Heart right ventricle (tissue), 16 donors: ENCODE measurements around the gene KRT33B. TPM values are rescaled to one million over a fixed set of nuclear protein-coding genes. Genes with fewer than 3 reads are reported as not detected.

ENCODE experiments used
- ATAC-seq, 8 donors: fragments of 200-7000 bp; cut with Tn5 transposase; one replicate each; pipeline ENCODE4 v1.9.1; 2020; ENCODE audit warnings: mild to moderate bottlenecking in 8 of 8, moderate library complexity in 8 of 8, moderate number of reproducible peaks in 1 of 8
- DNase-seq, 2 donors: peaks; one replicate each; pipeline ENCODE4 v3.0.0-alpha.2; 2020
- H3K27ac ChIP-seq, 10 donors: fragments of 200-600 bp; sonication (generic) in 2 of 10; one replicate each; pipeline versions ENCODE4 v1.5.0 to v1.8.0; 2020 to 2022; ENCODE audit warnings: mild to moderate bottlenecking in 3 of 10
- H3K27me3 ChIP-seq, 7 donors: fragments of 200-600 bp; one replicate each; pipeline ENCODE4 v1.8.0; 2021 to 2022; ENCODE audit warnings: mild to moderate bottlenecking in 2 of 7
- H3K36me3 ChIP-seq, 9 donors: fragments of 200-600 bp; sonication (generic) in 1 of 9; one replicate each; pipeline versions ENCODE4 v1.5.0 to v1.8.0; 2020 to 2022; ENCODE audit warnings: mild to moderate bottlenecking in 2 of 9
- H3K4me1 ChIP-seq, 9 donors: fragments of 200-600 bp; sonication (generic) in 1 of 9; one replicate each; pipeline versions ENCODE4 v1.5.0 to v1.8.0; 2020 to 2022; ENCODE audit warnings: mild to moderate bottlenecking in 4 of 9
- H3K4me3 ChIP-seq, 10 donors: fragments of 200-600 bp; sonication (generic) in 2 of 10; one replicate each; pipeline versions ENCODE4 v1.5.0 to v1.8.0; 2020 to 2022; ENCODE audit warnings: mild to moderate bottlenecking in 7 of 10, moderate library complexity in 2 of 10
- H3K9me3 ChIP-seq, 11 donors: fragments of 200-600 bp in 10 of 11; sonication (generic) in 2 of 11; one replicate each; pipeline versions ENCODE4 v1.5.0 to v1.8.0; 2013 to 2022; ENCODE audit warnings: mild to moderate bottlenecking in 2 of 11, control low read depth in 1 of 11, moderate library complexity in 1 of 11
- WGBS, 2 donors: extraction: QIAGEN DNeasy Blood & Tissue Kit; methylation state at CpG; one replicate each; pipeline ENCODE4 v1.1.7; 2013; ENCODE audit warnings: inconsistent platforms in 1 of 2; 5-methylcytosine and 5-hydroxymethylcytosine counted together
- intact Hi-C, 10 donors: fragments of 100-400 bp; cut with DNase I; formaldehyde crosslinking; loops; one replicate each; pipeline versions ENCODE4 v1.11.1 to v1.14.2; 2022
- polyA plus RNA-seq, 2 donors: library from polyadenylated mRNA; stranded (reverse); fragments of 200-250 nt; gene quantifications; one replicate each; pipeline ENCODE4 v1.2.3, GENCODE V29; 2013
- total RNA-seq, 10 donors: library from RNA; stranded (reverse); fragmentation: NEBNext Ultra II Directional in 3 of 10; extraction: Animal tissue kit (Norgen Biotek cat#: 25700) in 3 of 10; gene quantifications; one replicate each; pipeline versions ENCODE4 v1.2.1 to v1.2.4, GENCODE V29; 2021 to 2023
- TF ChIP-seq, protein P1 (sequence below), 9 donors: fragments of 200-600 bp; sonication (generic) in 2 of 9; IDR thresholded peaks; one replicate each; pipeline versions ENCODE4 v1.5.0 to v1.8.0; 2021 to 2022; ENCODE audit warnings: antibody characterized with exemption in 9 of 9, mild to moderate bottlenecking in 5 of 9, moderate library complexity in 1 of 9
- donor health status: Arrhythmogenic right ventricular cardiomyopathy.
- donor health status: ischemic (EF 13 %, LVEDD 7.1; RV severe dilation, severe dysfunction).
- donor health status: healthy with polysubstance abuse.
- donor health status: DM: no; HTN: yes; CAD: no.
- donor health status: DM: no; HTN: no; CAD: no.
- donor health status: ischemic (EF 25% LVEDD 6.9; RV normal size, moderate dysfunction).
- donor health status: ischemic (EF 25% LVEDD 5.7; RV mildly dilated, moderate dysfunction).
- donor health status: healthy.
- donor health status: DM: yes; HTN: yes; CAD: no.
- donor health status: Ischemic cardiomyopathy.
- donor health status: ischemic (EF 35%, LVEDD 5.7; RV mildly dilated, moderate dysfunction).
- donor health status: nonischemic (EF 11% LVEDD 7.7; RV severe dilation, severe dysfunction).
- donor health status: DM: yes; HTN: yes; CAD: no.
- donor health status: PGD.
- donor health status: ischemic (EF 29% LVEDD 5.4; RV normal size, mild dysfunction).
- donor health status: nonischemic (EF 23%, LVEDD 6.1; RV moderate dilation, normal function).

KRT33B gene
- total and polyA plus RNA-seq, 12 donors = not detected

GRCh38 chr17:41416479-41416878 lies 46.9 kb upstream of the KRT33B start:
- no peak overlapping the region for H3K4me3 ChIP-seq
- intact Hi-C loops = loop anchor here in 1 of 10 donors (10.0 kb wide), 1 partner anchor 78 kb away; no protein-coding TSS in a partner anchor
- DNase-seq = no peak
- peaks cover 0 to 22% (median 7%) of the 10 kb centered on the region in 9 donors for H3K4me1 ChIP-seq
- 76 to 77% methylated on average over 5 of the region's 5 CpGs for WGBS, 2 donors
- H3K9me3 ChIP-seq = no peaks in the 10 kb centered on the region
- TF ChIP-seq, protein P1, sequence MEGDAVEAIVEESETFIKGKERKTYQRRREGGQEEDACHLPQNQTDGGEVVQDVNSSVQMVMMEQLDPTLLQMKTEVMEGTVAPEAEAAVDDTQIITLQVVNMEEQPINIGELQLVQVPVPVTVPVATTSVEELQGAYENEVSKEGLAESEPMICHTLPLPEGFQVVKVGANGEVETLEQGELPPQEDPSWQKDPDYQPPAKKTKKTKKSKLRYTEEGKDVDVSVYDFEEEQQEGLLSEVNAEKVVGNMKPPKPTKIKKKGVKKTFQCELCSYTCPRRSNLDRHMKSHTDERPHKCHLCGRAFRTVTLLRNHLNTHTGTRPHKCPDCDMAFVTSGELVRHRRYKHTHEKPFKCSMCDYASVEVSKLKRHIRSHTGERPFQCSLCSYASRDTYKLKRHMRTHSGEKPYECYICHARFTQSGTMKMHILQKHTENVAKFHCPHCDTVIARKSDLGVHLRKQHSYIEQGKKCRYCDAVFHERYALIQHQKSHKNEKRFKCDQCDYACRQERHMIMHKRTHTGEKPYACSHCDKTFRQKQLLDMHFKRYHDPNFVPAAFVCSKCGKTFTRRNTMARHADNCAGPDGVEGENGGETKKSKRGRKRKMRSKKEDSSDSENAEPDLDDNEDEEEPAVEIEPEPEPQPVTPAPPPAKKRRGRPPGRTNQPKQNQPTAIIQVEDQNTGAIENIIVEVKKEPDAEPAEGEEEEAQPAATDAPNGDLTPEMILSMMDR (IDR thresholded peaks at IDR 0.05) = no peak
- H3K27ac ChIP-seq = peak overlapping the region in 1 of 10 donors; percentile 9
- peaks cover 0 to 5% (median 0%) of the 10 kb centered on the region in 7 donors for H3K27me3 ChIP-seq
- ATAC-seq = peak in 3 of 8 donors; percentile 48 to 82 (median 68)
- no peaks in the 10 kb centered on the region for H3K36me3 ChIP-seq

GRCh38 chr17:41415833-41416335 lies 46.3 kb upstream of the KRT33B start:
- peak overlapping the region in 2 of 10 donors; percentile 9 to 23 for H3K27ac ChIP-seq
- TF ChIP-seq, protein P1 (IDR thresholded peaks at IDR 0.05) = no peak
- DNase-seq (no peak), ATAC-seq (peak in 5 of 8 donors; percentile 62 to 90 (median 76))
- H3K36me3 ChIP-seq = no peaks in the 10 kb centered on the region
- 67 to 74% methylated on average over 3 of the region's 3 CpGs for WGBS, 2 donors
- no peaks in the 10 kb centered on the region for H3K9me3 ChIP-seq
- H3K27me3 ChIP-seq = peaks cover 0 to 8% (median 0%) of the 10 kb centered on the region in 7 donors
- intact Hi-C loops = loop anchor here in 1 of 10 donors (10.0 kb wide), 1 partner anchor 79 kb away; no protein-coding TSS in a partner anchor
- H3K4me1 ChIP-seq = peaks cover 0 to 22% (median 7%) of the 10 kb centered on the region in 9 donors
- no peak overlapping the region for H3K4me3 ChIP-seq

DNA sequence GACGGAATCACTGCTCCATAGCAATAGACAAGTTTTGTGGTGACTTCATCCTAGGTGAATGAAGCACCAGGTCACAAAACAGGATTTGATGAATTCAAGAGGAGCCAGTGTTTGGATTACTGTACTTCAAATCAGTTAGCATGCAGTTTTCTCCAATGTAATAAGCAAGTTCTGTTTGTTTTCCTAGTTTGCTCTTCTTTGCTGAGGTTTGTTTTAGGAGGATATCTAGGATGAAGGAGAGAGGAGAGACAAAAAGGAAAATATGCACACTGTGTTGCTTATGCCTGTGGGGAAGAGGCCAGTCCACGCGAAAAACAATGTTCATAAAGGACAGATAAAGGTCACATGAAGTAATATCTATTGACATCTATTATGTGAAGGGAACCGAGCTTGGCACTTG lies 45.8 kb upstream of the KRT33B start:
- no peaks in the 10 kb centered on the region for H3K9me3 ChIP-seq
- no peaks in the 10 kb centered on the region for H3K36me3 ChIP-seq
- no peak for DNase-seq
- H3K4me3 ChIP-seq = no peak overlapping the region
- no peak for ATAC-seq
- H3K4me1 ChIP-seq = peaks cover 0 to 22% (median 7%) of the 10 kb centered on the region in 9 donors
- H3K27me3 ChIP-seq = peaks cover 0 to 8% (median 0%) of the 10 kb centered on the region in 7 donors
- H3K27ac ChIP-seq = no peak overlapping the region
- 77 to 79% methylated on average over 4 of the region's 4 CpGs for WGBS, 2 donors
- intact Hi-C loops = loop anchor here in 1 of 10 donors (10.0 kb wide), 1 partner anchor 79 kb away; no protein-coding TSS in a partner anchor
- TF ChIP-seq, protein P1 (IDR thresholded peaks at IDR 0.05) = no peak

- no peak for ATAC-seq
- intact Hi-C loops = loop anchor here in 1 of 10 donors (10.0 kb wide), 1 partner anchor 81 kb away; no protein-coding TSS in a partner anchor
- no peaks in the 10 kb centered on the region for H3K9me3 ChIP-seq
- peaks cover 0 to 22% (median 7%) of the 10 kb centered on the region in 9 donors for H3K4me1 ChIP-seq
- WGBS, 2 donors = 79 to 82% methylated on average over 2 of the region's 2 CpGs
- no peak overlapping the region for H3K4me3 ChIP-seq
- H3K27me3 ChIP-seq = peaks cover 0 to 4% (median 0%) of the 10 kb centered on the region in 7 donors
- TF ChIP-seq, protein P1 (IDR thresholded peaks at IDR 0.05) = no peak
- no peak for DNase-seq
- H3K36me3 ChIP-seq = no peaks in the 10 kb centered on the region
- no peak overlapping the region for H3K27ac ChIP-seq
These were observed 44.4 kb upstream of the KRT33B start for GRCh38 chr17:41413982-41414381.
